IMR-90 (cell line): ENCODE data around the gene ANGPTL4.
"Not testable (repeated sequence)": the region's sequence is repeated elsewhere in the genome, so short reads cannot be mapped to it uniquely, and the experiment has no call there.

Source experiments
- CEBPB ChIP-seq: IDR thresholded peaks from 2 replicates; pipeline ENCODE4 v1.6.1; 2012; ENCODE audit warnings: low read depth, low read length, improper control_type of control experiment
- CTCF ChIP-seq: conservative IDR thresholded peaks from 2 replicates; pipeline ENCODE4 v1.5.1; 2012; ENCODE audit warnings: mild to moderate bottlenecking, low read depth, low read length, improper control_type of control experiment
- MAFK ChIP-seq: IDR thresholded peaks from 2 replicates; pipeline ENCODE4 v1.6.1; 2012; ENCODE audit warnings: low read depth, low read length, improper control_type of control experiment
- MXI1 ChIP-seq: IDR thresholded peaks from 2 replicates; pipeline ENCODE4 v1.6.1; 2012; ENCODE audit warnings: low read depth, mild to moderate bottlenecking, low read length, moderate library complexity, borderline replicate concordance
- POLR2A ChIP-seq: IDR thresholded peaks from 2 replicates; pipeline ENCODE4 v1.6.1; 2012; ENCODE audit warnings: mild to moderate bottlenecking, low read depth, low read length
- SMC3 ChIP-seq: fragments of 150-350 bp; IDR thresholded peaks from 2 replicates; pipeline ENCODE4 v1.6.1; 2016; ENCODE audit warnings: low read depth, mild to moderate bottlenecking, antibody characterized with exemption, low read length, moderate library complexity

GRCh38 chr19:8341504-8341903 is 22.5 kb upstream of the ANGPTL4 start:
- not testable (repeated sequence) for TF ChIP-seq MXI1, CTCF, SMC3, POLR2A, CEBPB, MAFK
